IPS-NIHi11 (cell line): ENCODE measurements around the gene ZNF140.

Experiments used
- DNase-seq: peaks from one replicate; pipeline ENCODE4 v3.0.0; 2012; ENCODE audit warnings: mixed read lengths, low spot score

ZNF140 gene

GRCh38 chr12:133130038-133130807, 49.5 kb downstream of the ZNF140 start, which contains the start of the genes ZNF10 and ZNF891:
TSS of gene ZNF10 (plus strand) at chr12:133130627. CDS start at chr12:133144493, 13,866 bp downstream.
TSS of gene ZNF891 (minus strand) at chr12:133130274. CDS start at chr12:133121918, 8,356 bp downstream.
- DNase-seq: peak; percentile 93

- DNase-seq: peak; percentile 5
Measured at GRCh38 chr12:133130808-133131128, 50.0 kb downstream of the ZNF140 start.

GRCh38 chr12:133135747-133136146, 55.0 kb downstream of the ZNF140 start:
- no peak for DNase-seq

- DNase-seq: no peak
Measured at GRCh38 chr12:133145981-133146380, 65.3 kb downstream of the ZNF140 start.

- DNase-seq: no peak
Measured at GRCh38 chr12:133156125-133156690, 75.5 kb downstream of the ZNF140 start.
